IPS-NIHi7 (cell line): Measurements from ENCODE around the gene BAIAP2.

Experiments
- DNase-seq: peaks from one replicate; pipeline ENCODE4 v3.0.0; 2012; ENCODE audit warnings: mixed read lengths; ENCODE audit errors: extremely low spot score

The BAIAP2 gene

DNA sequence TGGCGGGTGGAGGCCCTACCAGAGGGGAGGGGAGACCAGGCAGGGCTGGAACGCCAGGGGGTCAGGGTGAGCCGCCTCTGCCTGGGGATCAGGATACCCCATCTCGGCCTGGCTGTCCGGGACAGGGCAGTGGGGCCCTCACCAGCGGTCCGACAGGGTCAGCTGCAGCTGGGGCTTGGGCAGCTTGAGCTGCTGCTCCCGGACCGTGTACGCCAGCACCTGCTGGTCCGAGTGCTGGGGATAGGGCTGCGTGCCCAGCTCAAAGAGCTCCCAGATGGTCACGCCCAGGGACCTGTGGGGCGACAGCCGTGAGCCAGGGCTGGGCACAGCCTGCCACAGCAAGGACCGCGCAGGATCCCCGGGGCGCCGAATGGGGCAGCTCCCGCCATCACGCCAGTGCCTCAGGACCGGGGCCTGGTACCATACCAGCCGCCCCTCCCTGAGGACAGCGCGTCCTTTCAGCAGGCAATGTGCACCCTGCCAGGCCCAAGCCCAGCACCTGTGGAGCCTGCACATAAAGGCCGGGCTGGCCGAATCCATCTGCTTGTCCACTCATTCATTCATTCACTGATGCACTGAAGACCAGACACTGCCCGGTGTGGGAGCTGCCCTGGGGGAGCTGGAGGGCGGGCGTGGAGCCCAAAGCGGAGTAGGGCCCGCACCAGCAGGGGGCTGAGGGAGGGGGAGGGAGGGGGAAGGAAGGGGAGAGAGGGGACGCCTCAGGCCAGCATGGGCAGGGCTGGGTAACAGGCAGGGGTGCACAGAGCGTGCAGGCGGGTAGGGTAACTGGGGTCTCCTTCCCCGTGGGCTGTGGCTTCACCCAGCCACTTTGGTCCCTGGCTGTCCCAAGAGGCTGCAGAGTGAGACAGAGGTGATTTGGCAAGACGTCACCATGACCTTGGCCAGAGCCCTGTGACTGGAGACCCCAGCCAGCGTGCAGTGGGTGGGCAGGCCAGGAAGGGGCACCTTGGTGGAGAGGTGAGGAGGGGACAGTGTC is 88.4 kb downstream of the BAIAP2 start:
- no peak for DNase-seq

- no peak for DNase-seq
These were observed 89.4 kb downstream of the BAIAP2 start for GRCh38 chr17:81124377-81124776.

GRCh38 chr17:81125573-81126081 is 90.7 kb downstream of the BAIAP2 start:
- DNase-seq = no peak

DNA sequence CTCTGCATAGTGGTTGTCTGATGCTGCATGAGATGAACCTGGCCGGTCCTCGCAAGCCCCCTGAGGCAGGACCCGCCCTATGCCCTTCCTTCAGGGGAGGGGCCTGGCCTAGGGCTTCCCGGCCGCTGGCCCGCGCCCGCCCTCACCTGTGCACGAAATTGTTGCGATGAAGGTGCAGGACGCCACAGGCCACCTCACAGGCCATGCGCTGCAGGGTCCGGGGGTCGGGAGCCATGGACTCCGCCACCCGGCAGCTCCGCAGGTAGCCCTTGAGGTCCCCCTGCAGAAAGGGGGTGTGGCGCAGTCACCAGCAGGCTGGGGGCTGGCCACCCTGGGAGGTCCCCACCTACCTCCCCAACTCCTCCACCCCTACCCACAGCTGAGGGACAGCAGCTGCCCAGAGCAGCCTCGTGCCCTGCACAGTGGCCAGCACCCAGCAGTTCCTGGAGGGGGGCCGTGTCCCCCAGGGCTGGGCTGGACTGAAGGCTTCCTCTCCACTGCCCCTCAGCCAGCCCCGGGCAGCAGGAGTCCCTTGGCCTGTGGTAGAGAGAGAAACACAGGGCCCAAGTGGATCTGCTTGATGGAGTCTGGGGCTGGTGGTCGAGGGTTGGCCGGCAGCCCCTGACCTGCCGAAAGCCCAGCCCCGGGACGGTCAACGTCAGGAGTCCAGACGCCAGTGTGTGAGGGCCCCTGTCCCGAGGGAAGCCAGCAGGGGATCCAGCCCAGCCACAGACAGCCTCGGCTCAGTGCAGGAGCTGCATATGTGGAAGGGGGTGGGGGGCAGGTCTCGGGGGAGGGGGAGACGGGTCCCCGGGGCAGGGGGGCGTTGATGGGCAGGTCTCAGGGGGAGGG is 91.6 kb downstream of the BAIAP2 start:
- no peak for DNase-seq

DNA sequence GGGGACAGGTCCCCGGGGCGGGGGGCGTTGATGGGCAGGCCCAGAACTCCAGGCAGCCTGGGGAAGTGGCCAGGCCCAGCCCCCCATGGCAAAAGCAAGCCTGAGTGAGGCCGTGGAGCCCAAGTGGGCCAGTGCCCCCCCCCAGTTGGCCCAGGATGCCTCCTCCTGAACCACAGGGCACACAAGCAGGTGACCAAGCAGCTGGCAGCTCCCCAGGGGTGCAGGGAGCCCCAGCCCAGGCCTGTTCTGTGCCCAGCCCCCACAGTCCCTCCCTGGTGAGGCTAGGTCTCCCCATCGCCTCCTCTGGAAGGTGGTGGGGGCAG is 92.1 kb downstream of the BAIAP2 start:
- DNase-seq = no peak

GRCh38 chr17:81127526-81128177 is 92.7 kb downstream of the BAIAP2 start:
- no peak for DNase-seq

DNA sequence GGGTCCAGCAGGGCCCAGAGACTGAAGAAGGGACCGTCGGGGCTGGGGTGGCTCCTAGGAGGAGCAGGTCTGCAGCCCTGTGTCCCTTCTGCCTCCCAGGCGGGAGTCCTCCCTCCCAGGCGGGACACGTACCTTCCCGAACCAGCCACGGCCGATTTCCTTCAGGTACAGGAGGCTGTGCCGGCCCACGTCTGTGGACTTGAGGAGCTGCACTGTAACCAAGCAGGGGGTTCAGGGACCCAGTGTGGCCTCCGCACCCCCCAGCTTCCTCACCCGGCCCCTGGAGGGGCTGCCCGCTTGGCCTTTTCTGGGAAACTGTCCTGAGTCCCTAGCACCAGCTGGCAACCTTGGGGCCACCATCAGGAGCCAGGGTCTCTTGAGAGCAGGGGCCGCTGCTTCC is 93.4 kb downstream of the BAIAP2 start:
- DNase-seq = no peak

DNA sequence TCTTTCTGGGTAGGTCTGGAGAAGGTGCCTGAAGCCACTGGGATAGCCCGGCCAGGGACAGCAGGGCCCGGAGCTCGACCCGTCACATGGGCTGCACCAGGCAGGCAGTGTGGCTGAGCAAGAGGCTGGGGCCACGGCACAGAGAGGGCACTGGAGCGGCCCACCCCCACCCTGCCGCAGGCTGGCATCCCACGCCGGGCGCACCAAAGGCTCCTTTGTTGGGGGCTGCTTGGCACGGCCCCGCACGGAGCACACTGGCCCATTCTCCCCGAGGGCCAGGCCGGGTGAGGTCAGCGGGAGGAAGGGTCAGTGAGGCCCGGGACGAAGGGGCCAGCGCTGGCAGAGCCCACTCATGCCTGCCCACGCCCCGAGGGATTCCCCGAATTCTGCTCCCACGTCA is 93.8 kb downstream of the BAIAP2 start:
- DNase-seq = no peak

GRCh38 chr17:81129289-81129688 is 94.3 kb downstream of the BAIAP2 start:
- DNase-seq = peak; percentile 45

- no peak for DNase-seq
These were observed 94.9 kb downstream of the BAIAP2 start for GRCh38 chr17:81129711-81130367.

- DNase-seq = no peak
These were observed 95.7 kb downstream of the BAIAP2 start for GRCh38 chr17:81130385-81131361.

DNA sequence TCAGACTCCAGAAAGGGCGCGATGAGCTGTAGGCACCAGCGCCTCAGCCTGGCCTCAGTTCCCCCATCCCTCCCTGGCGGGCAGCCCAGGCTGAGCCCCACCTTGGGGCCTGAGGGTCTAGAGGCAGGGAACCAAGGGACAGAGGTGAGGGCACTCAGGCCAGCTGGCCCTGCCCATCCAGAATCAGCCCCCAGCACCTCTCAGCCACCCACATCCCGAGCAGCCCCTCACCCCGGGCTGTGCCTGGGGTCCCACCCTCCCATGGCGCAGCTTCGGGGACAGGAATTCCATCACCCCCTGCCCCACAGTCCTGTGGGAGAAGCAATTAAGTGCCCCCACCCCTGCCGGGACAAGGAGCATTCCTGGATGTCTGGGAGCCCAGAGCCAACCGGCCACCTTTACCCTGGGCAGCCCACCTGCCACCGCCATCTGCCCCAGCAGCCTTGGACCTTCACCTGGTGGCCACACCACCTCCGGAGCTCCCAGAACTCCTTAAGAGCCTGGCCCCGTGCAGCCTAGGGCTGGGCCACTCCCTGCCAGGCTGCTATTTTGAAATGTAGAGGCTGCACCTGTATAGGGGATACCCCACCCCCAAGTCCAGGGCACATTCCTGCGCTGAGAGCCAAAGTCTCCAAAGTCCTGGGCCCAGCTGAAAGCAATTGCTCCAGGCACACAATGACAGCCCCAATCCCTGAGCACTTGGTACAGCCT is 96.7 kb downstream of the BAIAP2 start:
- DNase-seq = no peak

DNA sequence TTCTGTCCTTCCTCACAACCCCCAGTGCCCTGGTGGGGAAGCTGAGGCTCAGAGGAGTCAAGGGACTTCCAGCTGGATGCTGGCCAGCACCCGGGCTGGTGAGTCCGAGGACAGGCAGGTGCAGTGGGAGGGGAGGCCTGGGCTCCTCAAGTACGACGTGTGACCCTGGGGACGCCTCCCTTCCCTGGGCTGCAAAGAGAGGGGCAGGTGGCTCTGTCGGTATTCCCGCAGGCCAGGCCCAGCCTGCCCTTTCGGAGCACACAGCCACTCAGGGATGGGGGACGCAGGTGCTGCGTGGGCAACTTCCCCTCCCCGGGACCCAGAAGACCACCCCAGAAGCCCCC is 97.2 kb downstream of the BAIAP2 start:
- DNase-seq = no peak

- DNase-seq = no peak
These were observed 98.1 kb downstream of the BAIAP2 start for GRCh38 chr17:81132770-81133723.

- DNase-seq = no peak
These were observed 99.3 kb downstream of the BAIAP2 start for GRCh38 chr17:81134064-81134781.

DNA sequence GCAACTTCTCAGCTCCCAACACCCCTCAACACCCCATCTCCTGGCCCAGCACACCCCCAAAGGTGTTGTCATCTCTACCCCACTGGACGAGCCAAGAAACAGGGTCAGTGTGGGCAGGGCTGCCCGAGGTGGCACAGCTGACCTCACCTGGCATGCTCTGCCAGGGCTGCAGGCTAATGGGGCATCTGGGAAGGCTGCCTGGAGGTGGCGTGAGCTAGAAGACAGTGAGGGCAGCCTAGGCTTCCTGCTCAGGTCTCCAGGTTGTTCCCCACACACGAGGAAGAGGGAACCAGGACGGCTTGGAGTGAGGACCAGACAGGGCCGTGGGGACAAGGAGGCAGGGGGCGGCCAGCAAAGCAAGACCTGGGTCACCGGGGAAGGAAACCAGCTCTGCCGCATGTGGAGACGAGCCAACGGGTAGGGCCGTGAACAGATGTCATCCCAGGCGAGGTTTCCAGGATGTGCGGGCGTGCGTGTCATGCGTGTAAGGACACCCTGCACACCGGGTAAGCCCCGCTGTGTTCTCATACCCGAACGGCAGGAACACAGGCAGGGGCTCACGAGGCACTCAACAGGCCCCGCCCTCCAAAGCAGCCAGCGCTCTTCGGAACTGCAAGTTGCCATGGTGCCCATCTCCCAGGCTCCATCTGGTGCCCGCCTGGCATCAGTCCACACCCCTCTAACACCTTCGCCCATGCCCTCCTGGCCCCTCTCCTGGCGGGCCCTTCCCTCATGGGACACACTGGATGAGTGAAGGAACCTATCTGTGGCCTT is 100.7 kb downstream of the BAIAP2 start:
- no peak for DNase-seq

DNA sequence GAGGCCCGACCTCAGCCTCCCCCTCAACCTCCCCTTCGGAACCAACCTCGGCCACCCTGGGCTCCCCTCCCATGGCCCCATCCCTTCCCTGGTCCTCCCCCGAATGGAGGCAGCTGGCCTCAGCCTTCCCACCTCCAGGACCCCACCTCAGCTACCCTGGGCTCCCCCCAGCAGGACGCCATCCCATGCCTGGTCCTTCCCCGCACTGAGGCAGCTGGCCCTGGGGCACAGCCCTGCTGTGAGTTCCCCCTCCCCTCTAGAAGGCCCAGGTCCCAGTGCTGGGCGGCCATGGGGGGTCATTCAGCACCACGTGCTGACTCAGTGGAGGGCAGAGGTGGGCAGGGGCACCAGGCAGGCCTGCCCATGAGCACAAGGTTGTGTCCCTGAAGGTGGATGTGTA is 101.4 kb downstream of the BAIAP2 start:
- DNase-seq = no peak
